Neuron (in vitro differentiated cells): ENCODE results near the gene LOX.

ENCODE experiments used
- H2AFZ ChIP-seq: one replicate; pipeline ENCODE4 v1.6.1; 2013; ENCODE audit warnings: low read depth, mild to moderate bottlenecking, inconsistent platforms, low read length, moderate library complexity
- H3K27me3 ChIP-seq: one replicate; pipeline ENCODE4 v1.6.1; 2013; ENCODE audit warnings: low read length; ENCODE audit not compliant: insufficient read depth
- H3K36me3 ChIP-seq: one replicate; pipeline ENCODE4 v1.6.1; 2013; ENCODE audit warnings: low read length; ENCODE audit not compliant: insufficient read depth
- H3K4me1 ChIP-seq: one replicate; pipeline ENCODE4 v1.6.1; 2013; ENCODE audit warnings: low read length; ENCODE audit not compliant: insufficient read depth
- H3K4me3 ChIP-seq: 2 replicates; pipeline ENCODE4 v1.5.1; 2013; ENCODE audit warnings: mild to moderate bottlenecking, low read length, moderate library complexity
- H3K9me3 ChIP-seq: one replicate; pipeline ENCODE4 v1.6.1; 2013; ENCODE audit warnings: low read length

Gene LOX

GRCh38 chr5:122056913-122057312 is 21.1 kb downstream of the LOX start:
- no peaks in the 10 kb centered on the region for H3K27me3 ChIP-seq
- H3K4me3 ChIP-seq: no peak overlapping the region
- H3K4me1 ChIP-seq: no peaks in the 10 kb centered on the region
- no peaks in the 10 kb centered on the region for H3K36me3 ChIP-seq
- no peaks in the 10 kb centered on the region for H3K9me3 ChIP-seq
- H2AFZ ChIP-seq: no peak overlapping the region

- Histone ChIP-seq H3K4me3 (no peak overlapping the region), H3K4me1 (no peaks in the 10 kb centered on the region), H3K36me3 (no peaks in the 10 kb centered on the region), H2AFZ (no peak overlapping the region), H3K9me3 (no peaks in the 10 kb centered on the region), H3K27me3 (no peaks in the 10 kb centered on the region)
These were observed 23.8 kb downstream of the LOX start for GRCh38 chr5:122054266-122054665.

GRCh38 chr5:122053181-122054109 is 24.6 kb downstream of the LOX start:
- no peak overlapping the region for H3K4me3 ChIP-seq

GRCh38 chr5:122051569-122051968 is 26.5 kb downstream of the LOX start:
- H3K36me3 ChIP-seq: no peaks in the 10 kb centered on the region
- H3K27me3 ChIP-seq: no peaks in the 10 kb centered on the region
- H3K9me3 ChIP-seq: no peaks in the 10 kb centered on the region
- no peak overlapping the region for H3K4me3 ChIP-seq
- no peaks in the 10 kb centered on the region for H3K4me1 ChIP-seq
- H2AFZ ChIP-seq: no peak overlapping the region

More at GRCh38 chr5:122053181-122054109, 24.6 kb downstream of the LOX start:
- Histone ChIP-seq H3K4me1 (no peaks in the 10 kb centered on the region), H3K9me3 (no peaks in the 10 kb centered on the region), H3K27me3 (no peaks in the 10 kb centered on the region), H2AFZ (no peak overlapping the region), H3K36me3 (no peaks in the 10 kb centered on the region)

- no peaks in the 10 kb centered on the region for H3K36me3 ChIP-seq
- H3K27me3 ChIP-seq: no peaks in the 10 kb centered on the region
- H3K4me1 ChIP-seq: no peaks in the 10 kb centered on the region
- H3K9me3 ChIP-seq: no peaks in the 10 kb centered on the region
- H3K4me3 ChIP-seq: no peak overlapping the region
- no peak overlapping the region for H2AFZ ChIP-seq
These were observed 27.1 kb downstream of the LOX start for GRCh38 chr5:122050959-122051358.

- no peaks in the 10 kb centered on the region for H3K4me1 ChIP-seq
These were observed 37.3 kb downstream of the LOX start for GRCh38 chr5:122040636-122041302.

GRCh38 chr5:122036326-122036725 is 41.7 kb downstream of the LOX start:
- no peaks in the 10 kb centered on the region for H3K36me3 ChIP-seq
- H3K4me3 ChIP-seq: no peak overlapping the region
- no peaks in the 10 kb centered on the region for H3K9me3 ChIP-seq
- H2AFZ ChIP-seq: no peak overlapping the region
- H3K4me1 ChIP-seq: no peaks in the 10 kb centered on the region
- H3K27me3 ChIP-seq: no peaks in the 10 kb centered on the region

More at GRCh38 chr5:122040636-122041302, 37.3 kb downstream of the LOX start:
- Histone ChIP-seq H2AFZ (no peak overlapping the region), H3K9me3 (no peaks in the 10 kb centered on the region), H3K4me3 (no peak overlapping the region), H3K36me3 (no peaks in the 10 kb centered on the region), H3K27me3 (no peaks in the 10 kb centered on the region)

GRCh38 chr5:122035913-122036312 is 42.1 kb downstream of the LOX start:
- Histone ChIP-seq H2AFZ (no peak overlapping the region), H3K36me3 (peaks cover under 1% of the 10 kb centered on the region), H3K4me1 (no peaks in the 10 kb centered on the region), H3K27me3 (no peaks in the 10 kb centered on the region), H3K9me3 (no peaks in the 10 kb centered on the region), H3K4me3 (no peak overlapping the region)

GRCh38 chr5:122031836-122032235 is 46.2 kb downstream of the LOX start:
- H2AFZ ChIP-seq: no peak overlapping the region
- peaks cover 8% of the 10 kb centered on the region for H3K36me3 ChIP-seq
- H3K4me3 ChIP-seq: no peak overlapping the region

GRCh38 chr5:122030251-122030650 is 47.8 kb downstream of the LOX start:
- H3K4me3 ChIP-seq: no peak overlapping the region
- no peaks in the 10 kb centered on the region for H3K9me3 ChIP-seq
- no peaks in the 10 kb centered on the region for H3K4me1 ChIP-seq
- H3K27me3 ChIP-seq: no peaks in the 10 kb centered on the region
- H3K36me3 ChIP-seq: peaks cover 13% of the 10 kb centered on the region
- H2AFZ ChIP-seq: no peak overlapping the region

More at GRCh38 chr5:122031836-122032235, 46.2 kb downstream of the LOX start:
- H3K4me1 ChIP-seq: no peaks in the 10 kb centered on the region
- no peaks in the 10 kb centered on the region for H3K9me3 ChIP-seq
- no peaks in the 10 kb centered on the region for H3K27me3 ChIP-seq

- Histone ChIP-seq H3K9me3 (no peaks in the 10 kb centered on the region), H2AFZ (no peak overlapping the region), H3K27me3 (no peaks in the 10 kb centered on the region), H3K36me3 (peaks cover 13% of the 10 kb centered on the region), H3K4me1 (no peaks in the 10 kb centered on the region), H3K4me3 (no peak overlapping the region)
These were observed 48.2 kb downstream of the LOX start for GRCh38 chr5:122029818-122030217.

- no peaks in the 10 kb centered on the region for H3K9me3 ChIP-seq
- no peak overlapping the region for H2AFZ ChIP-seq
- no peaks in the 10 kb centered on the region for H3K4me1 ChIP-seq
- no peak overlapping the region for H3K4me3 ChIP-seq
- H3K36me3 ChIP-seq: peaks cover 33% of the 10 kb centered on the region
- H3K27me3 ChIP-seq: no peaks in the 10 kb centered on the region
These were observed 55.1 kb downstream of the LOX start for GRCh38 chr5:122022966-122023365.

GRCh38 chr5:122019919-122020590 is 58.0 kb downstream of the LOX start:
- Histone ChIP-seq H2AFZ (no peak overlapping the region), H3K36me3 (peaks cover 24% of the 10 kb centered on the region), H3K9me3 (no peaks in the 10 kb centered on the region), H3K4me3 (no peak overlapping the region), H3K4me1 (peaks cover 5% of the 10 kb centered on the region), H3K27me3 (no peaks in the 10 kb centered on the region)
